HG02763 (cell line): ENCODE measurements around the gene RPL13.

ENCODE experiments used
- ATAC-seq: cut with Tn5 transposase; IDR thresholded peaks from one replicate; pipeline ENCODE4 v1.9.1; 2021; ENCODE audit warnings: mild to moderate bottlenecking, moderate library complexity; ENCODE audit not compliant: unreplicated experiment

Gene RPL13

GRCh38 chr16:89613231-89613953 lies 52.9 kb downstream of the RPL13 start, which contains the start of gene DPEP1:
DPEP1 (plus strand) TSS chr16:89613642; CDS start chr16:89630411, 16,769 bp downstream.
- no peak for ATAC-seq

GRCh38 chr16:89613954-89614459 lies 53.5 kb downstream of the RPL13 start:
- ATAC-seq, result no peak
